Omental fat pad (tissue), 4 donors: ENCODE measurements around the gene TMEM167A. TPM values are rescaled to one million over a fixed set of nuclear protein-coding genes. Genes with fewer than 3 reads are reported as not detected.
A peak's percentile ranks its signal among the peaks of the same experiment; 100 is the strongest.

Source experiments
- ATAC-seq: fragments of 150-250 bp; one replicate; pipeline ENCODE4 v1.9.1; 2016; ENCODE audit warnings: mild to moderate bottlenecking, moderate library complexity; ENCODE audit not compliant: low FRiP score
- DNase-seq: peaks from one replicate; pipeline ENCODE4 v3.0.0-alpha.2; 2019; ENCODE audit warnings: low spot score
- CTCF ChIP-seq, 3 donors: fragments of 450-650 bp; IDR thresholded peaks; one replicate each; pipeline ENCODE4 v1.5.1; 2016 to 2017; ENCODE audit warnings: antibody characterized with exemption in 3 of 3, mild to moderate bottlenecking in 3 of 3, moderate library complexity in 2 of 3
- total RNA-seq, 4 donors: library from RNA; depleted of rRNA; stranded (reverse); fragments of >200 nt; gene quantifications; one replicate each; pipeline ENCODE4 v1.1.0, GENCODE V29; 2016

The TMEM167A gene
- total RNA-seq = 10 to 100 TPM; 41.6 to 51.9 (median 50.4) TPM

- ATAC-seq = peak; percentile 100
- peak; percentile 81 for DNase-seq
These were observed at the start of gene TMEM167A, which contains the start of gene XRCC4 for GRCh38 chr5:83076742-83077661. TSS of gene TMEM167A (minus strand) at chr5:83077394. CDS start at chr5:83077323, 71 bp downstream. TSS of gene XRCC4 (plus strand) at chr5:83077547. CDS start at chr5:83104920, 27,373 bp downstream.

GRCh38 chr5:83126501-83126900, 49.3 kb upstream of the TMEM167A start:
- no peak for ATAC-seq

More at GRCh38 chr5:83076742-83077661, at the start of gene TMEM167A, which contains the start of gene XRCC4:
- no peak for TF ChIP-seq CTCF (IDR thresholded peaks at IDR 0.05)

GRCh38 chr5:83125560-83125959, 48.4 kb upstream of the TMEM167A start:
- no peak for TF ChIP-seq CTCF (IDR thresholded peaks at IDR 0.05)

More at GRCh38 chr5:83126501-83126900, 49.3 kb upstream of the TMEM167A start:
- DNase-seq = no peak
- no peak for TF ChIP-seq CTCF (IDR thresholded peaks at IDR 0.05)

GRCh38 chr5:83124593-83124992, 47.4 kb upstream of the TMEM167A start:
- DNase-seq = no peak
- ATAC-seq = no peak
- TF ChIP-seq CTCF (IDR thresholded peaks at IDR 0.05) = no peak

More at GRCh38 chr5:83125560-83125959, 48.4 kb upstream of the TMEM167A start:
- ATAC-seq (no peak), DNase-seq (no peak)

- no peak for DNase-seq
- no peak for TF ChIP-seq CTCF (IDR thresholded peaks at IDR 0.05)
These were observed 41.8 kb upstream of the TMEM167A start for GRCh38 chr5:83118976-83119375.

GRCh38 chr5:83118471-83118870, 41.3 kb upstream of the TMEM167A start:
- no peak for ATAC-seq
- TF ChIP-seq CTCF (IDR thresholded peaks at IDR 0.05) = no peak
- DNase-seq = no peak

More at GRCh38 chr5:83118976-83119375, 41.8 kb upstream of the TMEM167A start:
- no peak for ATAC-seq
